ENCODE results near the gene DGKQ. TPM values are rescaled to one million over a fixed set of nuclear protein-coding genes. Genes with fewer than 3 reads are reported as not detected.

Gene DGKQ
- polyA plus RNA-seq, 1 of the 3 experiments (the other 2 are of a cell fraction): 10.9 TPM

DNA sequence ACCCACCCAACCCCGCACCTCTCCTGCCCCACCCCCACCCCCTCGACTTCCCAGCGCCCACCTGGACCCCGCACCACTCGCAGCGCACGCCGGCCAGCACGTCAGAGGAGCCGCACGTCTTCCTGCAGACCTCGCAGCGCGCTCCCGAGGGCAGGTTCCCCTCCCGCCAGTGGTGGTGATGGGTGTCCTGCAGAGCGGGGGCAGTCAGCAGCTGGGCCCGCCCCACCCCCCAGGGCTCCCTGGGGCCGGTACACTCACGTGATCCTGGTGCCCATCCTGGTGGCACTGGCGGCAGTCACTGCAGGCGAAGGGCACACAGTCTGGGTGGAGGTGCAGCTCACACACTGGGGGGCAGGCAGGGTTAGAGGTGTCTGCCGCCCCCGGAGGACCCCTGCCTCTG is 5.1 kb downstream of the DGKQ start:
- WGBS (ENCODE audit: low lambda C conversion rate): 91% methylated on average over 9 of the region's 24 CpGs

More for the DNA sequence above, 5.1 kb downstream of the DGKQ start:
- Histone ChIP-seq H3K4me3 (ENCODE audit: low read depth in 2 of 2, low read length in 1 of 2) (no peak overlapping the region), H2AFZ (ENCODE audit: low read depth) (no peak overlapping the region), H4K20me1 (ENCODE audit: insufficient read depth) (peaks cover 18% of the 10 kb centered on the region), H3K36me3 (replicated peaks in 1 of 2; ENCODE audit: control insufficient read depth in 1 of 2, insufficient read depth in 2 of 2, low read length in 1 of 2) (peaks cover 0 to 28% of the 10 kb centered on the region in 2 experiments), H3K4me2 (no peak overlapping the region), H3K9me3 (no peaks in the 10 kb centered on the region), H3K27me3 (ENCODE audit: insufficient read depth) (no peaks in the 10 kb centered on the region), H3K9ac (no peak overlapping the region), H3K9me2 (no peaks in the 10 kb centered on the region), H3K79me2 (ENCODE audit: insufficient read depth) (peaks cover 18% of the 10 kb centered on the region; the same call in 1 of the 2 replicates), H3F3A (replicated peaks; ENCODE audit: insufficient read depth) (no peaks in the 10 kb centered on the region), H3K27ac (ENCODE audit: low read depth in 2 of 2, low read length in 1 of 2) (no peak overlapping the region), H3K4me1 (ENCODE audit: control insufficient read depth in 1 of 2, insufficient read depth in 2 of 2, low read depth in 1 of 2, low read length in 1 of 2) (peaks cover 7 to 14% of the 10 kb centered on the region in 2 experiments; a peak in 1 of 4 replicates)
- ChIA-PET POLR2A (no interaction called here), CTCF (interaction anchor here (2.1 kb wide), 1 partner anchor 19 kb away, joined by 7 read pairs; the partner anchor contains the start of gene IDUA)
- DNase-seq: no peak
- TF ChIP-seq NRF1 (IDR thresholded peaks at IDR 0.05; ENCODE audit: low read depth, low read length) (no peak), SIN3A (IDR thresholded peaks at IDR 0.05; ENCODE audit: borderline replicate concordance, low read depth, low read length) (no peak), REST (IDR thresholded peaks at IDR 0.05; ENCODE audit: low read depth, low read length) (no peak), FOXM1 (IDR thresholded peaks at IDR 0.05; ENCODE audit: low read depth) (no peak), GABPA (IDR thresholded peaks at IDR 0.05; ENCODE audit: low read depth) (no peak), USF2 (IDR thresholded peaks at IDR 0.05; ENCODE audit: borderline replicate concordance, low read depth, low read length) (no peak), CHD2 (IDR thresholded peaks at IDR 0.05; ENCODE audit: low read length, partially characterized antibody) (no peak), RXRA (IDR thresholded peaks at IDR 0.05; ENCODE audit: borderline replicate concordance, low read depth) (no peak), YY1 (IDR thresholded peaks at IDR 0.05; ENCODE audit: low read depth) (no peak), EZH2phosphoT487 (IDR thresholded peaks at IDR 0.05; ENCODE audit: borderline replicate concordance, low read depth) (no peak), SMC3 (IDR thresholded peaks at IDR 0.05; ENCODE audit: low read depth, low read length) (no peak), EP300 (IDR thresholded peaks at IDR 0.05; ENCODE audit: borderline replicate concordance in 1 of 2, low read depth in 1 of 2, low read length in 1 of 2) (no peak), MAX (IDR thresholded peaks at IDR 0.05; ENCODE audit: low read depth) (no peak), MXI1 (IDR thresholded peaks at IDR 0.05; ENCODE audit: low read depth, low read length) (no peak), ELF1 (IDR thresholded peaks at IDR 0.05) (no peak), TCF12 (IDR thresholded peaks at IDR 0.05) (no peak), RCOR1 (IDR thresholded peaks at IDR 0.05; ENCODE audit: low read length) (no peak), JUND (IDR thresholded peaks at IDR 0.05) (no peak), TAF1 (IDR thresholded peaks at IDR 0.05; ENCODE audit: borderline replicate concordance, low read depth, low read length) (no peak)
- TF ChIP-seq, protein P1, sequence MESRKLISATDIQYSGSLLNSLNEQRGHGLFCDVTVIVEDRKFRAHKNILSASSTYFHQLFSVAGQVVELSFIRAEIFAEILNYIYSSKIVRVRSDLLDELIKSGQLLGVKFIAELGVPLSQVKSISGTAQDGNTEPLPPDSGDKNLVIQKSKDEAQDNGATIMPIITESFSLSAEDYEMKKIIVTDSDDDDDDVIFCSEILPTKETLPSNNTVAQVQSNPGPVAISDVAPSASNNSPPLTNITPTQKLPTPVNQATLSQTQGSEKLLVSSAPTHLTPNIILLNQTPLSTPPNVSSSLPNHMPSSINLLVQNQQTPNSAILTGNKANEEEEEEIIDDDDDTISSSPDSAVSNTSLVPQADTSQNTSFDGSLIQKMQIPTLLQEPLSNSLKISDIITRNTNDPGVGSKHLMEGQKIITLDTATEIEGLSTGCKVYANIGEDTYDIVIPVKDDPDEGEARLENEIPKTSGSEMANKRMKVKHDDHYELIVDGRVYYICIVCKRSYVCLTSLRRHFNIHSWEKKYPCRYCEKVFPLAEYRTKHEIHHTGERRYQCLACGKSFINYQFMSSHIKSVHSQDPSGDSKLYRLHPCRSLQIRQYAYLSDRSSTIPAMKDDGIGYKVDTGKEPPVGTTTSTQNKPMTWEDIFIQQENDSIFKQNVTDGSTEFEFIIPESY (IDR thresholded peaks at IDR 0.05; ENCODE audit: borderline replicate concordance, low read depth): no peak
